Esophagus squamous epithelium (tissue), 4 donors: ENCODE data around the gene VPS50.

Experiments used
- CTCF ChIP-seq, 6 experiments: fragments of 450-650 bp in 4 of 6; fragments of 200-600 bp in 2 of 6; sonication (generic) in 2 of 6; IDR thresholded peaks; one replicate each; pipeline ENCODE4 v1.5.1; 2016 to 2019; ENCODE audit warnings: antibody characterized with exemption in 6 of 6, mild to moderate bottlenecking in 4 of 6, moderate library complexity in 4 of 6
- POLR2A ChIP-seq, 4 donors: fragments of 450-650 bp; IDR thresholded peaks; one replicate each; pipeline ENCODE4 v1.6.1; 2017; ENCODE audit warnings: antibody characterized with exemption in 4 of 4, mild to moderate bottlenecking in 4 of 4, moderate library complexity in 3 of 4

GRCh38 chr7:93205046-93205445, 27.1 kb upstream of the VPS50 start:
- TF ChIP-seq CTCF (IDR thresholded peaks at IDR 0.05) (no peak), POLR2A (IDR thresholded peaks at IDR 0.05) (no peak)
